ENCODE results near the gene CILP. TPM values are rescaled to one million over a fixed set of nuclear protein-coding genes. Genes with fewer than 3 reads are reported as not detected.

CILP gene
- total and polyA plus RNA-seq, 2 of the 13 experiments (the other 11 are each of a cell fraction or from before 2014, with no cell fraction given) = 0.03 TPM; not detected in 1

GRCh38 chr15:65184868-65185717 lies 26.2 kb downstream of the CILP start, which contains the start of gene CLPX:
CLPX (minus strand) TSS chr15:65185342; CDS start chr15:65185153, 189 bp downstream.
- Histone ChIP-seq H4K20me1 (ENCODE audit: insufficient read depth, low read length) (0 out of 2 replicates have a peak, but pooled peaks cover 6% of the 10 kb centered on the region), H3K36me3 (replicated peaks in 1 of 2; ENCODE audit: control insufficient read depth in 1 of 2, insufficient read depth in 2 of 2, low read length in 2 of 2) (0 out of 5 replicates have a peak, but pooled peaks cover 0 to 10% of the 10 kb centered on the region in 2 experiments), H3K9me3 (ENCODE audit: low read length) (no peaks in the 10 kb centered on the region), H3K27ac (ENCODE audit: extremely low read length, insufficient read depth, low read length) (peak within 1 kb of the TSS; percentile 92), H3K4me1 (ENCODE audit: insufficient read depth, low read length) (peaks cover 53% of the 10 kb centered on the region), H3K9ac (ENCODE audit: insufficient read depth, low read depth, low read length) (peak within 1 kb of the TSS; percentile 92), H3K27me3 (ENCODE audit: control insufficient read depth in 1 of 2, insufficient read depth in 2 of 2, low read length in 2 of 2) (no peaks in the 10 kb centered on the region; a peak in 1 of 5 replicates), H2AFZ (ENCODE audit: low read length) (peak within 1 kb of the TSS; percentile 32), H3K4me2 (ENCODE audit: low read depth, low read length) (peak within 1 kb of the TSS; percentile 80), H3K79me2 (ENCODE audit: insufficient read depth, low read length) (peaks cover 42% of the 10 kb centered on the region), H3K4me3 (replicated peaks in 1 of 3; ENCODE audit: insufficient read depth in 1 of 3, low read depth in 2 of 3, low read length in 3 of 3) (peak within 1 kb of the TSS; percentile 81 to 97 (median 90))
- peak; percentile 89 for ATAC-seq
- no TSS peak for BruUV-seq (replicated peaks)
- intact Hi-C loops (cut with micrococcal nuclease; ENCODE audit: unreplicated experiment) = loop anchor here (1.0 to 10.0 kb wide), 3 partner anchors 86 to 200 kb away; no protein-coding TSS in a partner anchor
- WGBS (ENCODE audit: low lambda C conversion rate) = 2% methylated on average over 22 of the region's 70 CpGs
- CTCF ChIA-PET (ENCODE audit: low intra/inter-chr PET ratio, low total read pairs) = interaction anchor here (1.5 kb wide), 1 partner anchor 152 kb away, joined by 6 read pairs; no protein-coding TSS in a partner anchor
- FAIRE-seq = peak; percentile 58
- DNase-seq (ENCODE audit: low spot score) = peak; percentile 96
- in situ Hi-C loops (cut with HindIII; ENCODE audit: extremely low pct_ligation_motif_present, low pct_unique_long_range_greater_than_20kb) = loop anchor here (5.0 to 10.0 kb wide), 2 partner anchors 112 to 200 kb away; partner anchors contain the start of gene RNU5A-1
- POLR2A ChIA-PET = interaction anchor here (0.6 to 3.6 kb wide), 31 partner anchors 10 to 448 kb away, joined by 3 to 92 read pairs (median 5); partner anchors contain the start of genes PARP16, PDCD7, RNU5B-1 and SLC51B
- TF ChIP-seq RCOR2 (CRISPR knock-in tag; IDR thresholded peaks at IDR 0.05) = no peak
- no peak for TF ChIP-seq ATAD3A (CRISPR knock-in tag; IDR thresholded peaks at IDR 0.05)
- TF ChIP-seq HDAC6 (IDR thresholded peaks at IDR 0.05; ENCODE audit: low read depth, low read length) = no peak
- no peak for TF ChIP-seq MIXL1 (CRISPR knock-in tag; IDR thresholded peaks at IDR 0.05)
- TF ChIP-seq ZNF407 (CRISPR knock-in tag; IDR thresholded peaks at IDR 0.05; ENCODE audit: not compliant biosample characterization) = peak; percentile 63
- peak; percentile 55; the same call in 1 of the 2 replicates for TF ChIP-seq RXRA (CRISPR knock-in tag; IDR thresholded peaks at IDR 0.05)
- TF ChIP-seq NFYC (CRISPR knock-in tag; IDR thresholded peaks at IDR 0.05) = no peak; the same call in 1 of the 2 replicates
- no peak for TF ChIP-seq FOSL1 (CRISPR knock-in tag; IDR thresholded peaks at IDR 0.05; ENCODE audit: borderline replicate concordance)
- TF ChIP-seq TOE1 (CRISPR knock-in tag; IDR thresholded peaks at IDR 0.05) = no peak
- TF ChIP-seq KDM4B (CRISPR knock-in tag; IDR thresholded peaks at IDR 0.05) = no peak
- no peak for TF ChIP-seq ZFP1 (CRISPR knock-in tag; IDR thresholded peaks at IDR 0.05)
- TF ChIP-seq ZNF326 (CRISPR knock-in tag; IDR thresholded peaks at IDR 0.05; ENCODE audit: borderline replicate concordance) = no peak
- TF ChIP-seq TCF7L2 (IDR thresholded peaks at IDR 0.05; ENCODE audit: low read depth, low read length) = no peak
- TF ChIP-seq MXD4 (CRISPR knock-in tag; IDR thresholded peaks at IDR 0.05) = peak; percentile 56; the same call in 1 of the 2 replicates
